Prostate gland (tissue), 2 donors: Measurements from ENCODE around the gene ERP29. TPM values are rescaled to one million over a fixed set of nuclear protein-coding genes. Genes with fewer than 3 reads are reported as not detected.

Experiments used
- DNase-seq: peaks from one replicate; pipeline ENCODE4 v3.0.0-alpha.2; 2019; ENCODE audit warnings: low spot score
- H3K27ac ChIP-seq, 2 donors: fragments of 200-600 bp; sonication (generic); 2 replicates each; pipeline ENCODE4 v1.5.1; 2017 to 2019
- H3K27me3 ChIP-seq: fragments of 200-600 bp; sonication (generic); replicated peaks from 2 replicates; pipeline ENCODE4 v1.5.1; 2019; ENCODE audit not compliant: insufficient read depth
- H3K36me3 ChIP-seq, 2 donors: fragments of 200-600 bp; sonication (generic); 1 replicate in 1 of 2; 2 replicates in 1 of 2; pipeline versions ENCODE4 v1.5.1 to v1.8.1; 2017 to 2019
- H3K4me1 ChIP-seq: fragments of 200-600 bp; sonication (generic); replicated peaks from 2 replicates; pipeline ENCODE4 v1.5.1; 2019
- H3K4me3 ChIP-seq, 2 donors: fragments of 200-600 bp; sonication (generic); 2 replicates each; pipeline ENCODE4 v1.5.1; 2017 to 2019
- H3K9me3 ChIP-seq: fragments of 200-600 bp; sonication (generic); 2 replicates; pipeline ENCODE4 v1.5.1; 2017
- POLR2A ChIP-seq: fragments of 450-650 bp; IDR thresholded peaks from one replicate; pipeline ENCODE4 v1.6.1; 2016; ENCODE audit warnings: antibody characterized with exemption, mild to moderate bottlenecking
- POLR2AphosphoS5 ChIP-seq: sonication (generic); formaldehyde crosslinking; IDR thresholded peaks from one replicate; pipeline ENCODE4 v1.6.1; 2017; ENCODE audit warnings: antibody characterized with exemption
- WGBS: methylation state at CpG from one replicate; pipeline ENCODE4 v1.1.5; 2018; 5-methylcytosine and 5-hydroxymethylcytosine counted together
- intact Hi-C: fragments of 100-400 bp; cut with DNase I; formaldehyde crosslinking; loops from one replicate; pipeline ENCODE4 v1.14.2; 2022
- total RNA-seq, 2 donors: library from RNA; depleted of rRNA; stranded (reverse); fragments of >200 nt; gene quantifications; one replicate each; pipeline ENCODE4 v1.1.0, GENCODE V29; 2016
- TF ChIP-seq, protein P1 (sequence below), 4 experiments: fragments of 200-600 bp in 2 of 4; fragments of 450-650 bp in 2 of 4; sonication (generic) in 2 of 4; IDR thresholded peaks; 1 replicate in 3 of 4; 2 replicates in 1 of 4; pipeline ENCODE4 v1.5.1; 2016 to 2019; ENCODE audit warnings: antibody characterized with exemption in 4 of 4, mild to moderate bottlenecking in 2 of 4, moderate library complexity in 2 of 4

Gene ERP29
- total RNA-seq, 2 donors from 2014 or later: 89.1 to 131 TPM

DNA sequence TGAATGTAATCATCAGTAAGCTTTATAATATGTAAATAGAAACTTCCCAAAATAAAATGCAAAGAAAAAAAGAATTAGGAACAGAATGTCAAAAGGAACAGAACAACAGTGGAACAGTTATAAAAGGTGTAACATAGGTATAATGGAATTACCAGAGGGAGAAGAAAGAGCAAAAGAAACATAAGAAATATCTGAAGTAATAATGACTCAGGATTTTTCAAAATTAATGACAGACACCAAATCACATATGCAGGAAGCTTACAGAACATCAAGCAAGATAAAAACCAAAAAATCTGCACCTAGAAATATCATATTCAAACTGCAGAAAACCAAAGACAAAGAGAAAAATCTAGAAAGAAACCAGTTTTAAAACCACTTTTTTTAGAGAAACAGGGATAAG lies 36.4 kb upstream of the ERP29 start:
- no peaks in the 10 kb centered on the region for H3K4me1 ChIP-seq
- H3K27ac ChIP-seq: no peak overlapping the region
- no peaks in the 10 kb centered on the region for H3K27me3 ChIP-seq
- TF ChIP-seq, protein P1, sequence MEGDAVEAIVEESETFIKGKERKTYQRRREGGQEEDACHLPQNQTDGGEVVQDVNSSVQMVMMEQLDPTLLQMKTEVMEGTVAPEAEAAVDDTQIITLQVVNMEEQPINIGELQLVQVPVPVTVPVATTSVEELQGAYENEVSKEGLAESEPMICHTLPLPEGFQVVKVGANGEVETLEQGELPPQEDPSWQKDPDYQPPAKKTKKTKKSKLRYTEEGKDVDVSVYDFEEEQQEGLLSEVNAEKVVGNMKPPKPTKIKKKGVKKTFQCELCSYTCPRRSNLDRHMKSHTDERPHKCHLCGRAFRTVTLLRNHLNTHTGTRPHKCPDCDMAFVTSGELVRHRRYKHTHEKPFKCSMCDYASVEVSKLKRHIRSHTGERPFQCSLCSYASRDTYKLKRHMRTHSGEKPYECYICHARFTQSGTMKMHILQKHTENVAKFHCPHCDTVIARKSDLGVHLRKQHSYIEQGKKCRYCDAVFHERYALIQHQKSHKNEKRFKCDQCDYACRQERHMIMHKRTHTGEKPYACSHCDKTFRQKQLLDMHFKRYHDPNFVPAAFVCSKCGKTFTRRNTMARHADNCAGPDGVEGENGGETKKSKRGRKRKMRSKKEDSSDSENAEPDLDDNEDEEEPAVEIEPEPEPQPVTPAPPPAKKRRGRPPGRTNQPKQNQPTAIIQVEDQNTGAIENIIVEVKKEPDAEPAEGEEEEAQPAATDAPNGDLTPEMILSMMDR (IDR thresholded peaks at IDR 0.05): no peak
- no peak for TF ChIP-seq POLR2A
- TF ChIP-seq POLR2AphosphoS5: no peak
- no peaks in the 10 kb centered on the region for H3K36me3 ChIP-seq
- H3K9me3 ChIP-seq: no peaks in the 10 kb centered on the region
- intact Hi-C loops: no loop called here
- no peak overlapping the region for H3K4me3 ChIP-seq
- no peak for DNase-seq

DNA sequence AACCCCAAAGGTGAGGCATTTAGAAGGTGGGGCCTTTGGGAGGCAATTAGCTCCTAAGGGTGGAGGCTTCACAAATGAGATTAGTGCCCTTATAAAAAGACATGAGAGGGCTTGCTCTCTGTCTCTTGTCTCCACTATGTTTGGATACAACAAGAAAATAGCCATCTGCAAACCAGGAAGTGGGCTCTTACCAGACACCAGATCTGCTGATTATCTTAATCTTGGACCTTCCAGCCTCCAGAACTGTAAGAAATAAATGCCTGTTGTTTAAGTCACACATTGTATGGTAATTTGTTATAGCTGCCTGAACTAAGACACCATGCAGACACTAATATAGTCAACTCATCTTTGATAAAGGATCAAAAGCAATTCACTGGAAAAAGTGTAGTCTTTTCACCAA lies 34.7 kb upstream of the ERP29 start:
- H3K4me3 ChIP-seq: no peak overlapping the region
- DNase-seq: no peak
- H3K27ac ChIP-seq: no peak overlapping the region
- TF ChIP-seq, protein P1 (IDR thresholded peaks at IDR 0.05): no peak
- TF ChIP-seq POLR2AphosphoS5 (no peak), POLR2A (no peak)
- no peaks in the 10 kb centered on the region for H3K4me1 ChIP-seq
- intact Hi-C loops: no loop called here
- no peaks in the 10 kb centered on the region for H3K27me3 ChIP-seq
- H3K36me3 ChIP-seq: no peaks in the 10 kb centered on the region
- no peaks in the 10 kb centered on the region for H3K9me3 ChIP-seq

DNA sequence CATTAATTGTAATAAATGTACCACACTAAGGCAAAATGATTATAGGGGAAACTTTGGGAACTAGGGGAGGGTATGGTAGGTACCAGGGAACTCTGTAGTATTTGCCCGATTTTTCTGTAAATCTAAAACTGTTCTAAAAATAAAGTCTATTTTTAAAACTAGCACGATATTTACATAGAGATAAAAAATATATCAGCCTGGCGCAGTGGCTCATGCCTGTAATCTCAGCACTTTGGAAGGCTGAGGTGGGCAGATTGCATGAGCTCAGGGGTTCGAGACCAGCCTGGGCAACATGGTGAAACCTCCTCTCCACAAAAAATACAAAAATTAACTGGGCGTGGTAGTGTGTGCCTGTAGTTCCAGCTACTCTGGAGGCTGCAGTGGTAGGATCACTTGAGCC lies 32.6 kb upstream of the ERP29 start:
- intact Hi-C loops: no loop called here
- Histone ChIP-seq H3K4me3 (no peak overlapping the region), H3K27ac (no peak overlapping the region), H3K36me3 (no peaks in the 10 kb centered on the region), H3K27me3 (no peaks in the 10 kb centered on the region), H3K9me3 (no peaks in the 10 kb centered on the region), H3K4me1 (no peaks in the 10 kb centered on the region)
- no peak for DNase-seq
- no peak for TF ChIP-seq POLR2A
- TF ChIP-seq, protein P1 (IDR thresholded peaks at IDR 0.05): no peak
- no peak for TF ChIP-seq POLR2AphosphoS5
- WGBS: 97% methylated on average over 5 of the region's 5 CpGs

DNA sequence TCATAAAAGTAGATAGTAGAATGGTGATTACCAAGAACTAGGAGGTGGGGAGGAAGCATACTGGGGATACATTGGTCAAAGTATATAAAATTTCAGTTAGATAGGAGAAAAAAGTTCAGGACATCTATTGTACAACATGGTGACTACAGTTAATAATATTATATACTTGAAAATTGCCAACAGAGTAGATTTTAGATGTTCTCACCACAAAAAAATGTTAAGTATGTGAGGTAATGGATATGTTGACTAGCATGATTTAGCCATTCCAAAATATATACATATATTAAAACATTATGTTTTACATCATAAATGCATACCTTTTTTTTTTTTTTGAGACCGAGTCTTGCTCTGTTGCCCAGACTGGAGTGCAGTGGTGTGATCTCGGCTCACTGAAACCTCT lies 31.2 kb upstream of the ERP29 start:
- intact Hi-C loops: no loop called here
- Histone ChIP-seq H3K27me3 (no peaks in the 10 kb centered on the region), H3K27ac (no peak overlapping the region), H3K9me3 (no peaks in the 10 kb centered on the region), H3K36me3 (no peaks in the 10 kb centered on the region), H3K4me3 (no peak overlapping the region), H3K4me1 (no peaks in the 10 kb centered on the region)
- no peak for TF ChIP-seq POLR2A
- no peak for TF ChIP-seq POLR2AphosphoS5
- TF ChIP-seq, protein P1 (IDR thresholded peaks at IDR 0.05): no peak
- no peak for DNase-seq
- WGBS: 82% methylated on average over 2 of the region's 2 CpGs

DNA sequence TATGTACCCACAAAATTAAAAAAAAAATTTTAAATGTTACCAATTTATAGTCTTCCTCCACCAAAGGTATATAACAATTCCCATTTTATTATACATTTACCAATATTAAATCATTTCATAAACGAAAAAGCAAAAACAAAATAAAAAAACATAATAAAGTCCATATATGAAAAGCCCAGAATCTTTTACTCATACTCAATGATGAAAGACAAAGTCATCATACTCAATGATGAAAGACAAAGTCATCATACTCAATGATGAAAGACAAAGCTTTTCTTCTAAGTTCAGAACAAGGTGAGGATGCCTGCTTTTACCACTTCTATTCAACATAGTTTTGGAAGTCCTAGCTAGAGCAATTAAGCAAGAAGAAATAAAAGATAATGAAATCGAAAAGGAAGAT lies 28.4 kb upstream of the ERP29 start:
- 86% methylated on average over 2 of the region's 2 CpGs for WGBS

More for the DNA sequence above, 28.4 kb upstream of the ERP29 start:
- intact Hi-C loops: no loop called here
- TF ChIP-seq, protein P1 (IDR thresholded peaks at IDR 0.05): no peak
- no peak for TF ChIP-seq POLR2AphosphoS5
- TF ChIP-seq POLR2A: no peak
- Histone ChIP-seq H3K36me3 (no peaks in the 10 kb centered on the region), H3K4me1 (no peaks in the 10 kb centered on the region), H3K27me3 (no peaks in the 10 kb centered on the region), H3K4me3 (no peak overlapping the region), H3K27ac (no peak overlapping the region), H3K9me3 (no peaks in the 10 kb centered on the region)
- DNase-seq: no peak
